Myocyte (in vitro differentiated cells): ENCODE data around the gene LITAFD. TPM values are rescaled to one million over a fixed set of nuclear protein-coding genes. Genes with fewer than 3 reads are reported as not detected.
A peak's percentile ranks its signal among the peaks of the same experiment; 100 is the strongest.
"Not testable (repeated sequence)": the region's sequence is repeated elsewhere in the genome, so short reads cannot be mapped to it uniquely, and the experiment has no call there.

ENCODE experiments used
- DNase-seq: peaks from one replicate; pipeline ENCODE4 v3.0.0-alpha.2; 2012; ENCODE audit warnings: low read depth
- total RNA-seq: library from RNA; depleted of rRNA; stranded (reverse); fragments of >200 nt; gene quantifications from 2 replicates; pipeline ENCODE4 v1.2.3, GENCODE V29; 2014

The LITAFD gene
- total RNA-seq, 1 donor from 2014 or later = not detected

- no peak for DNase-seq
These were observed 26.2 kb upstream of the LITAFD start for GRCh38 chr16:8855972-8856371.

GRCh38 chr16:8858994-8859912 lies 22.9 kb upstream of the LITAFD start:
- DNase-seq = no peak

GRCh38 chr16:8859913-8860881 lies 22.0 kb upstream of the LITAFD start:
- no peak for DNase-seq

GRCh38 chr16:8861563-8862308 lies 20.4 kb upstream of the LITAFD start:
- no peak for DNase-seq

GRCh38 chr16:8862309-8863130 lies 19.6 kb upstream of the LITAFD start:
- no peak for DNase-seq

- no peak for DNase-seq
These were observed 18.3 kb upstream of the LITAFD start for GRCh38 chr16:8863594-8864424.

GRCh38 chr16:8864480-8865110 lies 17.6 kb upstream of the LITAFD start:
- DNase-seq = no peak

- no peak for DNase-seq
These were observed 16.8 kb upstream of the LITAFD start for GRCh38 chr16:8865145-8865882.

GRCh38 chr16:8866118-8866883 lies 15.8 kb upstream of the LITAFD start:
- DNase-seq = no peak

GRCh38 chr16:8866884-8867215 lies 15.3 kb upstream of the LITAFD start:
- no peak for DNase-seq

GRCh38 chr16:8867216-8867931 lies 14.8 kb upstream of the LITAFD start:
- no peak for DNase-seq

- DNase-seq = no peak
These were observed 14.2 kb upstream of the LITAFD start for GRCh38 chr16:8867932-8868415.

GRCh38 chr16:8868416-8869211 lies 13.5 kb upstream of the LITAFD start, which contains the start of gene CARHSP1:
Gene CARHSP1 (minus strand): TSS chr16:8869006. CDS start chr16:8859328, 9,678 bp downstream.
- DNase-seq = peak; percentile 92

GRCh38 chr16:8869212-8869987 lies 12.8 kb upstream of the LITAFD start:
- no peak for DNase-seq

GRCh38 chr16:8869988-8870241 lies 12.2 kb upstream of the LITAFD start:
- DNase-seq = not testable (repeated sequence)
